HG03460 (cell line): ENCODE data around the gene ANGPTL8.

ENCODE experiments used
- ATAC-seq: cut with Tn5 transposase; IDR thresholded peaks from one replicate; pipeline ENCODE4 v1.9.1; 2021; ENCODE audit not compliant: unreplicated experiment

The ANGPTL8 gene

DNA sequence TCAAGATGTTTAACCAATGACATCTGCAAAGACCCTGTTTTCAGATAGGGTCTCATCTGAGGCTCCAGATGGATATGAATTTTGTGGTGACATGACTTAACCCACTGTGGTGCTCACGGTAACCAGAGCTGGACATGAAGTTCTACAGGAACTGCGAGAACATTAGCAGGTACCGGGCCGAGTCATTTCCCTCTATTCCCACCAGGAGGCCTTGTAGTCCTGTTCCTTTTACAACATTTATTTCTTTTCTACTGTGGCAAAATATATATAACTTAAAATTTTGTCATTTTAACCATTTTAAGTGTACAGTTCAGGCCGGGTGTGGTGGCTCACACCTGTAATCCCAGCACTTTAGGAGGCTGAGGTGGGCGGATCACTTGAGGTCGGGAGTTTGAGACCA lies 48.9 kb downstream of the ANGPTL8 start:
- ATAC-seq, result no peak

DNA sequence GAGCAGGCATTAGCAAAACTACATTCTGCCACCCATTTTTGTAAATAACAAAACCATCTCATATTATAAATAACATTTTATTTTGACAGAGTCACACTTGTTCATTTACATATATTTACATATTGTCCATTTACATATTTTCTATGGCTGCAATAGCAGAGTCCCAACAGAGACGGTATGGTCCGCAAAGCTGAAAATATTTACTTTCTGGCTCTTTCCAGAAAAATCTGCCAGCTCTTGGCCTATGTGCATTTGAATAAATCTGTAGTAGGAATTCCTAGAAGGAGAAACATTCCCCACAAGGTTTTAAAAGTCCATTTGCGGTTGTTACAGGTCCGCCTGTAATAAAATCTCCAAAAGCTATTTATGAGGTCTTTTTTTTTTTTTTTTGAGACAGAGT lies 50.8 kb downstream of the ANGPTL8 start:
- ATAC-seq, result no peak

DNA sequence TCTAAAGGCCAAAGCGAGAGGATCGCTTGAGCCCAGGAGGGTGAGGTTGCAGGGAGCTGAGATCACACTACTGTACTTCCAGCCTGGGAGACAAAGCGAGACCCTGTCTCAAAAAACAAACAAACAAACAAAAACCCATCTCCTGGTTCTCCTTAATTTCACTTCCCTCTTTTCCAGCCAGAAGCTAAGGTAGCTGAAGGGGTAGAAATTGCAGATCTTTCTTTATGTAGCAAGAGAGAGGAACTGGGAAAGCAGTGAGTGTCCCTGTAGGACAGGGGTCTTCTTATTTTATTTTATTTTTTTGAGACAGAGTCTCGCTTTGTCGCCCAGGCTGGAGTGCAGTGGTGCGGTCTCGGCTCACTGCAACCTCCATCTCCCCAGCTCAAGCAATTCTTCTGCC lies 52.0 kb downstream of the ANGPTL8 start:
- ATAC-seq, result no peak
